ENCODE measurements around the gene RAB18.
A peak's percentile ranks its signal among the peaks of the same experiment; 100 is the strongest.

Gene RAB18

DNA sequence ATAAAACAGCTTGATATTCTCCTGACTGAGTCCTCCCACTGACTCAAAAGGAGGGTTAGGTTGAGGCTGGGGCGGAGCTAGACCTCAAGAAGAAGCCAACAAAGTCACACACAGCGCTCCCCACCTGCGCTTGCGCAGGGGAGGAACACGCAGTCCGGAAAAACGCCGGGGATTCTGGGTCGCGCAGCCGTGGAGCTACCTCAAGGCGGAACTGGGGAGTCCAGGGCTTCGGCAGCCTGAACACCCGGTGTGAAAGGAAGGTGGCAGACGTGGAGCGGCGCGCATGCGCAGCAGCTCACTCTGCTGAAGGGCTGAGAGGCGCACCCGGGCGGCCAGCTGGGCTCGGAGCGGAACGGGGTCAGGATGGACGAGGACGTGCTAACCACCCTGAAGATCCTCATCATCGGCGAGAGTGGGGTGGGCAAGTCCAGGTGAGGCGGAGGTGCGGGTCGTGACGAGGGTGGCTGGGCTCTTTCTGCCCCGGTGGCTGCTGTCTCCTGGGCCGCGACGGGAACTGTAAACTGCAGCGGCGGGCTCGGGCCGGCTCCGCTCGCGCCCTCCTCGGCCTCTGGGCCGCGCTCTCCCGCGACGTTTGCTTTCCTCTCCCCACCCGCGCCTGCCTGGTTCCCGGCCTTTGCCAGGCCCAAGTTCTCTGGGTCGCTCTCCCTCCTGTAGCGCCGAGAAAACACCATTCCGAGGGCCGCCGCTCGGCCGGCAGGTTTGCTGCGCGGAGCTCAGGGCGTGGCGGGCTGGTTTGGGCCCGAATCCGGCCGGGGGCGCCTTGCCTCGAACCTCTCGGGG lies at the start of gene RAB18 (continued):
- TF ChIP-seq, protein P1, sequence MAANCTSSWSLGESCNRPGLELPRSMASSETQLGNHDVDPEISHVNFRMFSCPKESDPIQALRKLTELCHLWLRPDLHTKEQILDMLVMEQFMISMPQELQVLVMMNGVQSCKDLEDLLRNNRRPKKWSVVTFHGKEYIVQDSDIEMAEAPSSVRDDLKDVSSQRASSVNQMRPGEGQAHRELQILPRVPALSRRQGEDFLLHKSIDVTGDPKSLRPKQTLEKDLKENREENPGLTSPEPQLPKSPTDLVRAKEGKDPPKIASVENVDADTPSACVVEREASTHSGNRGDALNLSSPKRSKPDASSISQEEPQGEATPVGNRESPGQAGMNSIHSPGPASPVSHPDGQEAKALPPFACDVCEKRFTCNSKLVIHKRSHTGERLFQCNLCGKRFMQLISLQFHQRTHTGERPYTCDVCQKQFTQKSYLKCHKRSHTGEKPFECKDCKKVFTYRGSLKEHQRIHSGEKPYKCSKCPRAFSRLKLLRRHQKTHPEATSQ (tag by site-specific recombination; IDR thresholded peaks at IDR 0.05) = peak; percentile 84; the same call in 1 of the 2 replicates
- no peak for TF ChIP-seq ZNF654 (tag by site-specific recombination; IDR thresholded peaks at IDR 0.05; ENCODE audit: low read depth)
- peak; percentile 59 for TF ChIP-seq ZNF843 (tag by site-specific recombination; IDR thresholded peaks at IDR 0.05)
- TF ChIP-seq, protein P2, sequence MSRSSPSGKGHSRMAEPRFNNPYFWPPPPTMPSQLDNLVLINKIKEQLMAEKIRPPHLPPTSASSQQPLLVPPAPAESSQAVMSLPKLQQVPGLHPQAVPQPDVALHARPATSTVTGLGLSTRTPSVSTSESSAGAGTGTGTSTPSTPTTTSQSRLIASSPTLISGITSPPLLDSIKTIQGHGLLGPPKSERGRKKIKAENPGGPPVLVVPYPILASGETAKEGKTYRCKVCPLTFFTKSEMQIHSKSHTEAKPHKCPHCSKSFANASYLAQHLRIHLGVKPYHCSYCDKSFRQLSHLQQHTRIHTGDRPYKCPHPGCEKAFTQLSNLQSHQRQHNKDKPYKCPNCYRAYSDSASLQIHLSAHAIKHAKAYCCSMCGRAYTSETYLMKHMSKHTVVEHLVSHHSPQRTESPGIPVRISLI (tag by site-specific recombination; IDR thresholded peaks at IDR 0.05) = no peak
- TF ChIP-seq ZNF10 (tag by site-specific recombination; IDR thresholded peaks at IDR 0.05) = 0 out of 2 replicates have a peak, but pooled peaks have one; percentile 6
- TF ChIP-seq ZNF600 (tag by site-specific recombination; IDR thresholded peaks at IDR 0.05) = peak; percentile 92
- TF ChIP-seq, protein P3, sequence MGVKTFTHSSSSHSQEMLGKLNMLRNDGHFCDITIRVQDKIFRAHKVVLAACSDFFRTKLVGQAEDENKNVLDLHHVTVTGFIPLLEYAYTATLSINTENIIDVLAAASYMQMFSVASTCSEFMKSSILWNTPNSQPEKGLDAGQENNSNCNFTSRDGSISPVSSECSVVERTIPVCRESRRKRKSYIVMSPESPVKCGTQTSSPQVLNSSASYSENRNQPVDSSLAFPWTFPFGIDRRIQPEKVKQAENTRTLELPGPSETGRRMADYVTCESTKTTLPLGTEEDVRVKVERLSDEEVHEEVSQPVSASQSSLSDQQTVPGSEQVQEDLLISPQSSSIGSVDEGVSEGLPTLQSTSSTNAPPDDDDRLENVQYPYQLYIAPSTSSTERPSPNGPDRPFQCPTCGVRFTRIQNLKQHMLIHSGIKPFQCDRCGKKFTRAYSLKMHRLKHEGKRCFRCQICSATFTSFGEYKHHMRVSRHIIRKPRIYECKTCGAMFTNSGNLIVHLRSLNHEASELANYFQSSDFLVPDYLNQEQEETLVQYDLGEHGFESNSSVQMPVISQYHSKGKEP (tag by site-specific recombination; IDR thresholded peaks at IDR 0.05) = no peak
- peak; percentile 84 for TF ChIP-seq SP7 (tag by site-specific recombination; IDR thresholded peaks at IDR 0.05)
- TF ChIP-seq ZNF48 (tag by site-specific recombination; IDR thresholded peaks at IDR 0.05) = no peak
- TF ChIP-seq ZIC2 (tag by site-specific recombination; IDR thresholded peaks at IDR 0.05) = peak; percentile 34
- TF ChIP-seq, protein P4, sequence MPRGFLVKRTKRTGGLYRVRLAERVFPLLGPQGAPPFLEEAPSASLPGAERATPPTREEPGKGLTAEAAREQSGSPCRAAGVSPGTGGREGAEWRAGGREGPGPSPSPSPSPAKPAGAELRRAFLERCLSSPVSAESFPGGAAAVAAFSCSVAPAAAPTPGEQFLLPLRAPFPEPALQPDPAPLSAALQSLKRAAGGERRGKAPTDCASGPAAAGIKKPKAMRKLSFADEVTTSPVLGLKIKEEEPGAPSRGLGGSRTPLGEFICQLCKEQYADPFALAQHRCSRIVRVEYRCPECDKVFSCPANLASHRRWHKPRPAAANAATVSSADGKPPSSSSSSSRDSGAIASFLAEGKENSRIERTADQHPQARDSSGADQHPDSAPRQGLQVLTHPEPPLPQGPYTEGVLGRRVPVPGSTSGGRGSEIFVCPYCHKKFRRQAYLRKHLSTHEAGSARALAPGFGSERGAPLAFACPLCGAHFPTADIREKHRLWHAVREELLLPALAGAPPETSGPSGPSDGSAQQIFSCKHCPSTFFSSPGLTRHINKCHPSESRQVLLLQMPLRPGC (tag by site-specific recombination; IDR thresholded peaks at IDR 0.05) = no peak
- TF ChIP-seq ZNF37A (tag by site-specific recombination; IDR thresholded peaks at IDR 0.05) = no peak
- TF ChIP-seq GLIS2 (tag by site-specific recombination; IDR thresholded peaks at IDR 0.05) = peak; percentile 61
- 0 out of 2 replicates have a peak, but pooled peaks have one; percentile 83 for TF ChIP-seq KLF16 (tag by site-specific recombination; IDR thresholded peaks at IDR 0.05)

DNA sequence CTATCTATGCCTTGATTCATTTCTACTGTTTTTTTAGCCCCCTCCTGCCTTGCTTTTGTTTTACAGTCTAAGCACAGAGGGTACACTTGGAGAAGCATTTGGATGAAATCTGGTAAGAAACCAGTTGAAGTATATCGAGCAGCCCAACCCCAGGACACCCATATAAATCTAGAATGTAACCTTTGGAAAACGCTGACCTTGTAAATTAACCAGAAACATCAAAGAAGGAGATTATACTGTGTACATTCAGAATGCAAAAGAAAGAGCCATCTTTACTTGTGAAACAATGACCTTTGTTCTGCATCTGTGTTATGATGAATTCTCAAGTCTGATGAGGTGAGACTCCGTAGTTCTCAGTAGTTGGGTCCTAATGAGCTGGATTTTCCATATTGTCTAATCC lies 49.3 kb upstream of the RAB18 start:
- Histone ChIP-seq H3K4me3 (ENCODE audit: low read depth, low read length) (no peak overlapping the region), H3K4me1 (ENCODE audit: control insufficient read depth, insufficient read depth, low read length) (no peaks in the 10 kb centered on the region), H3K27ac (ENCODE audit: extremely low read depth, low read depth, low read length) (no peak overlapping the region), H3K36me3 (ENCODE audit: control insufficient read depth in 2 of 2, insufficient read depth in 1 of 2, low read length in 2 of 2) (no peaks in the 10 kb centered on the region), H3K9me3 (ENCODE audit: control insufficient read depth, insufficient read depth, low read depth, low read length) (no peaks in the 10 kb centered on the region)
- ChIA-PET POLR2A (no interaction called here), CTCF (interaction anchor here (0.8 kb wide), 1 partner anchor 787 kb away, joined by 3 read pairs; no protein-coding TSS in a partner anchor)
- TF ChIP-seq ZNF324 (tag by site-specific recombination; IDR thresholded peaks at IDR 0.05) (no peak), ZNF501 (tag by site-specific recombination; IDR thresholded peaks at IDR 0.05) (no peak), ZNF114 (tag by site-specific recombination; IDR thresholded peaks at IDR 0.05) (no peak), ZNF302 (tag by site-specific recombination; IDR thresholded peaks at IDR 0.05; ENCODE audit: low read depth) (no peak), ZNF394 (tag by site-specific recombination; IDR thresholded peaks at IDR 0.05; ENCODE audit: borderline replicate concordance) (no peak), KLF10 (tag by site-specific recombination; IDR thresholded peaks at IDR 0.05) (no peak), ZNF621 (tag by site-specific recombination; IDR thresholded peaks at IDR 0.05) (no peak), ZFP3 (tag by site-specific recombination; IDR thresholded peaks at IDR 0.05; ENCODE audit: low read depth) (no peak), ZNF558 (tag by site-specific recombination; IDR thresholded peaks at IDR 0.05) (no peak), ZSCAN23 (tag by site-specific recombination; IDR thresholded peaks at IDR 0.05) (no peak)
- TF ChIP-seq, protein P5, sequence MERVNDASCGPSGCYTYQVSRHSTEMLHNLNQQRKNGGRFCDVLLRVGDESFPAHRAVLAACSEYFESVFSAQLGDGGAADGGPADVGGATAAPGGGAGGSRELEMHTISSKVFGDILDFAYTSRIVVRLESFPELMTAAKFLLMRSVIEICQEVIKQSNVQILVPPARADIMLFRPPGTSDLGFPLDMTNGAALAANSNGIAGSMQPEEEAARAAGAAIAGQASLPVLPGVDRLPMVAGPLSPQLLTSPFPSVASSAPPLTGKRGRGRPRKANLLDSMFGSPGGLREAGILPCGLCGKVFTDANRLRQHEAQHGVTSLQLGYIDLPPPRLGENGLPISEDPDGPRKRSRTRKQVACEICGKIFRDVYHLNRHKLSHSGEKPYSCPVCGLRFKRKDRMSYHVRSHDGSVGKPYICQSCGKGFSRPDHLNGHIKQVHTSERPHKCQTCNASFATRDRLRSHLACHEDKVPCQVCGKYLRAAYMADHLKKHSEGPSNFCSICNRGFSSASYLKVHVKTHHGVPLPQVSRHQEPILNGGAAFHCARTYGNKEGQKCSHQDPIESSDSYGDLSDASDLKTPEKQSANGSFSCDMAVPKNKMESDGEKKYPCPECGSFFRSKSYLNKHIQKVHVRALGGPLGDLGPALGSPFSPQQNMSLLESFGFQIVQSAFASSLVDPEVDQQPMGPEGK (tag by site-specific recombination; IDR thresholded peaks at IDR 0.05) = no peak

Data from HEK293 (cell line).